Activated CD4-positive, alpha-beta T cell treated with anti-CD3 and anti-CD28 coated beads, Interleukin-2, amount 10 ng/mL, durations not matched to agents 24 days and 14 days (primary cell): ENCODE data around the gene ERMP1. TPM values are rescaled to one million over a fixed set of nuclear protein-coding genes. Genes with fewer than 3 reads are reported as not detected.
"Not testable (repeated sequence)": the region's sequence is repeated elsewhere in the genome, so short reads cannot be mapped to it uniquely, and the experiment has no call there.

ENCODE experiments used
- DNase-seq: peaks from one replicate; pipeline ENCODE4 v3.0.0; 2022
- H3K27ac Mint-ChIP-seq: one replicate; pipeline ENCODE4 v1.8.0; 2022; ENCODE audit warnings: mild to moderate bottlenecking, mixed read lengths
- H3K27me3 Mint-ChIP-seq: one replicate; pipeline ENCODE4 v1.8.0; 2022; ENCODE audit warnings: mixed read lengths
- H3K36me3 Mint-ChIP-seq: one replicate; pipeline ENCODE4 v1.8.0; 2022; ENCODE audit warnings: low read depth, mild to moderate bottlenecking, mixed read lengths
- H3K4me1 Mint-ChIP-seq: one replicate; pipeline ENCODE4 v1.8.0; 2021; ENCODE audit warnings: mixed read lengths
- H3K4me3 Mint-ChIP-seq: one replicate; pipeline ENCODE4 v1.8.0; 2022; ENCODE audit warnings: mild to moderate bottlenecking, moderate library complexity, mixed read lengths
- H3K9me3 Mint-ChIP-seq: one replicate; pipeline ENCODE4 v1.8.0; 2021; ENCODE audit warnings: mixed read lengths
- intact Hi-C: fragments of 100-400 bp; cut with micrococcal nuclease; formaldehyde crosslinking; loops from one replicate; pipeline ENCODE4 v1.15.1; 2023
- total RNA-seq: library from RNA; stranded (reverse); gene quantifications from 2 replicates; pipeline ENCODE4 v1.2.3, GENCODE V29; 2022

Gene ERMP1
- total RNA-seq, 1 donor from 2014 or later = 17.3 TPM

GRCh38 chr9:5825223-5825622 lies 7.7 kb downstream of the ERMP1 start:
- no peaks in the 10 kb centered on the region for H3K9me3 Mint-ChIP-seq
- intact Hi-C loops = no loop called here
- peaks cover 55% of the 10 kb centered on the region for H3K36me3 Mint-ChIP-seq

GRCh38 chr9:5820425-5820824 lies 12.5 kb downstream of the ERMP1 start:
- H3K27me3 Mint-ChIP-seq = no peaks in the 10 kb centered on the region
- intact Hi-C loops = no loop called here
- H3K36me3 Mint-ChIP-seq = peaks cover 49% of the 10 kb centered on the region
- DNase-seq = no peak
- no peaks in the 10 kb centered on the region for H3K9me3 Mint-ChIP-seq
- peaks cover 12% of the 10 kb centered on the region for H3K4me1 Mint-ChIP-seq
- no peak overlapping the region for H3K4me3 Mint-ChIP-seq
- H3K27ac Mint-ChIP-seq = peak overlapping the region; percentile 3

More at GRCh38 chr9:5825223-5825622, 7.7 kb downstream of the ERMP1 start:
- Mint-ChIP-seq H3K4me1 (peaks cover 29% of the 10 kb centered on the region), H3K27me3 (no peaks in the 10 kb centered on the region), H3K4me3 (no peak overlapping the region), H3K27ac (no peak overlapping the region)
- DNase-seq = no peak

- Mint-ChIP-seq H3K36me3 (peaks cover 42% of the 10 kb centered on the region), H3K27ac (no peak overlapping the region), H3K9me3 (no peaks in the 10 kb centered on the region), H3K27me3 (no peaks in the 10 kb centered on the region), H3K4me3 (no peak overlapping the region), H3K4me1 (peaks cover 8% of the 10 kb centered on the region)
- no peak for DNase-seq
- intact Hi-C loops = no loop called here
Observed at GRCh38 chr9:5819174-5819573, 13.7 kb downstream of the ERMP1 start.

- Mint-ChIP-seq H3K27me3 (no peaks in the 10 kb centered on the region), H3K4me3 (no peak overlapping the region), H3K27ac (no peak overlapping the region), H3K9me3 (no peaks in the 10 kb centered on the region), H3K36me3 (peaks cover 42% of the 10 kb centered on the region), H3K4me1 (peaks cover 8% of the 10 kb centered on the region)
- intact Hi-C loops = no loop called here
- no peak for DNase-seq
Observed at GRCh38 chr9:5818424-5819142, 14.3 kb downstream of the ERMP1 start.

- intact Hi-C loops = no loop called here
- H3K27me3 Mint-ChIP-seq = no peaks in the 10 kb centered on the region
- H3K27ac Mint-ChIP-seq = no peak overlapping the region
- DNase-seq = no peak
- H3K4me1 Mint-ChIP-seq = peaks cover 8% of the 10 kb centered on the region
- H3K36me3 Mint-ChIP-seq = peaks cover 40% of the 10 kb centered on the region
- no peaks in the 10 kb centered on the region for H3K9me3 Mint-ChIP-seq
- no peak overlapping the region for H3K4me3 Mint-ChIP-seq
Observed at GRCh38 chr9:5817862-5818261, 15.1 kb downstream of the ERMP1 start.

- H3K4me3 Mint-ChIP-seq = no peak overlapping the region
- DNase-seq = no peak
- H3K27ac Mint-ChIP-seq = no peak overlapping the region
- no peaks in the 10 kb centered on the region for H3K27me3 Mint-ChIP-seq
- no peaks in the 10 kb centered on the region for H3K9me3 Mint-ChIP-seq
- intact Hi-C loops = no loop called here
- H3K4me1 Mint-ChIP-seq = peaks cover 6% of the 10 kb centered on the region
- H3K36me3 Mint-ChIP-seq = peaks cover 48% of the 10 kb centered on the region
Observed at GRCh38 chr9:5815461-5815860, 17.5 kb downstream of the ERMP1 start.

GRCh38 chr9:5813824-5814223 lies 19.1 kb downstream of the ERMP1 start:
- DNase-seq = no peak
- Mint-ChIP-seq H3K9me3 (no peaks in the 10 kb centered on the region), H3K27me3 (no peaks in the 10 kb centered on the region), H3K36me3 (peaks cover 53% of the 10 kb centered on the region), H3K4me1 (peaks cover 6% of the 10 kb centered on the region), H3K27ac (no peak overlapping the region), H3K4me3 (no peak overlapping the region)
- intact Hi-C loops = no loop called here

- H3K36me3 Mint-ChIP-seq = peaks cover 53% of the 10 kb centered on the region
- no peak for DNase-seq
- H3K4me3 Mint-ChIP-seq = no peak overlapping the region
- no peak overlapping the region for H3K27ac Mint-ChIP-seq
- H3K9me3 Mint-ChIP-seq = no peaks in the 10 kb centered on the region
- H3K4me1 Mint-ChIP-seq = peaks cover 4% of the 10 kb centered on the region
- no peaks in the 10 kb centered on the region for H3K27me3 Mint-ChIP-seq
- intact Hi-C loops = no loop called here
Observed at GRCh38 chr9:5811751-5812150, 21.2 kb downstream of the ERMP1 start.

- no peak overlapping the region for H3K4me3 Mint-ChIP-seq
- no peak for DNase-seq
- no peaks in the 10 kb centered on the region for H3K27me3 Mint-ChIP-seq
- peaks cover 4% of the 10 kb centered on the region for H3K4me1 Mint-ChIP-seq
- intact Hi-C loops = no loop called here
- peaks cover 42% of the 10 kb centered on the region for H3K36me3 Mint-ChIP-seq
- no peak overlapping the region for H3K27ac Mint-ChIP-seq
- no peaks in the 10 kb centered on the region for H3K9me3 Mint-ChIP-seq
Observed at GRCh38 chr9:5805478-5805877, 27.4 kb downstream of the ERMP1 start.

- DNase-seq = no peak
- H3K4me3 Mint-ChIP-seq = no peak overlapping the region
- no peaks in the 10 kb centered on the region for H3K27me3 Mint-ChIP-seq
- intact Hi-C loops = no loop called here
- no peak overlapping the region for H3K27ac Mint-ChIP-seq
- no peaks in the 10 kb centered on the region for H3K9me3 Mint-ChIP-seq
- H3K36me3 Mint-ChIP-seq = peaks cover 36% of the 10 kb centered on the region
- peaks cover 10% of the 10 kb centered on the region for H3K4me1 Mint-ChIP-seq
Observed at GRCh38 chr9:5801739-5802113, 31.2 kb downstream of the ERMP1 start.

GRCh38 chr9:5800969-5801738 lies 31.8 kb downstream of the ERMP1 start:
- Mint-ChIP-seq H3K36me3 (peaks cover 42% of the 10 kb centered on the region), H3K27me3 (no peaks in the 10 kb centered on the region), H3K27ac (no peak overlapping the region), H3K4me3 (no peak overlapping the region), H3K9me3 (no peaks in the 10 kb centered on the region), H3K4me1 (peaks cover 11% of the 10 kb centered on the region)
- DNase-seq = no peak
- intact Hi-C loops = no loop called here

- H3K36me3 Mint-ChIP-seq = peaks cover 42% of the 10 kb centered on the region
- H3K4me3 Mint-ChIP-seq, intact Hi-C loops, H3K27ac Mint-ChIP-seq, H3K27me3 Mint-ChIP-seq, DNase-seq, H3K9me3 Mint-ChIP-seq: not testable (repeated sequence)
- H3K4me1 Mint-ChIP-seq = peaks cover 14% of the 10 kb centered on the region
Observed at GRCh38 chr9:5800378-5800777, 32.5 kb downstream of the ERMP1 start.

GRCh38 chr9:5799314-5799713 lies 33.6 kb downstream of the ERMP1 start:
- Mint-ChIP-seq H3K4me3 (no peak overlapping the region), H3K27ac (no peak overlapping the region), H3K36me3 (peaks cover 44% of the 10 kb centered on the region), H3K9me3 (no peaks in the 10 kb centered on the region), H3K4me1 (peaks cover 14% of the 10 kb centered on the region), H3K27me3 (no peaks in the 10 kb centered on the region)
- DNase-seq = peak; percentile 63
- intact Hi-C loops = loop anchor here (2.0 to 5.0 kb wide), 2 partner anchors 33 to 253 kb away; partner anchors contain the start of gene ERMP1

- H3K36me3 Mint-ChIP-seq = peaks cover 47% of the 10 kb centered on the region
Observed at GRCh38 chr9:5798581-5798980, 34.3 kb downstream of the ERMP1 start.

More at GRCh38 chr9:5798581-5798980, 34.3 kb downstream of the ERMP1 start:
- intact Hi-C loops = loop anchor here (2.0 to 5.0 kb wide), 2 partner anchors 34 to 254 kb away; partner anchors contain the start of gene ERMP1
- Mint-ChIP-seq H3K27ac (peak overlapping the region; percentile 72), H3K4me1 (peaks cover 20% of the 10 kb centered on the region), H3K4me3 (no peak overlapping the region), H3K9me3 (no peaks in the 10 kb centered on the region), H3K27me3 (no peaks in the 10 kb centered on the region)
- DNase-seq = no peak
